Activated CD8-positive, alpha-beta T cell treated with anti-CD3 and anti-CD28 coated beads for 36 hours (primary cell): ENCODE results near the gene SYT8. TPM values are rescaled to one million over a fixed set of nuclear protein-coding genes. Genes with fewer than 3 reads are reported as not detected.

Experiments used
- microRNA-seq: library from miRNA; unstranded; fragments of <30 nt; microRNA quantifications from one replicate; pipeline ENCODE4 v1.2.0, GENCODE V29; 2022; ENCODE audit warnings: borderline microRNAs expressed, borderline replicate concordance
- total RNA-seq, 2 experiments: library from RNA; stranded (reverse); gene quantifications; one replicate each; pipeline ENCODE4 v1.2.3, GENCODE V29; 2021

SYT8 gene
- total RNA-seq, 2 experiments from 2014 or later, result not detected

Small RNA genes within 50 kb of the gene (microRNA-seq; reads per million reads assigned to microRNA genes)
- gene MIR4298 (not detected), gene MIR7847 (not detected)

Other genes with a start within 250 kb of the SYT8 start
- gene KRTAP5-1, start 249.7 kb upstream of the SYT8 start, total RNA-seq, result not detected
- gene KRTAP5-2, start 236.7 kb upstream of the SYT8 start, total RNA-seq, result not detected
- not detected for gene KRTAP5-3, start 226.5 kb upstream of the SYT8 start, total RNA-seq
- not detected for gene KRTAP5-4, start 212.9 kb upstream of the SYT8 start, total RNA-seq
- not detected for gene KRTAP5-5, start 205.2 kb upstream of the SYT8 start, total RNA-seq
- gene KRTAP5-6, start 137.8 kb upstream of the SYT8 start, total RNA-seq, result not detected
- under 1 TPM; 0.07 to 0.31 TPM for gene IFITM10, start 84.4 kb upstream of the SYT8 start, total RNA-seq
- 10 to 100 TPM; 44.9 to 45.6 TPM for gene CTSD, start 71.1 kb upstream of the SYT8 start, total RNA-seq
- under 1 TPM in 1 of 2 experiments, not detected in 1; 0.92 TPM for gene TNNI2, start 4.0 kb downstream of the SYT8 start, total RNA-seq
- 100 to 1,000 TPM; 247 to 251 TPM for gene LSP1, start 18.1 kb downstream of the SYT8 start, total RNA-seq
- under 1 TPM; 0.16 to 0.20 TPM for gene PRR33, start 56.9 kb downstream of the SYT8 start, total RNA-seq
- 1 to 10 TPM; 4.9 to 5.4 TPM for gene TNNT3, start 84.7 kb downstream of the SYT8 start, total RNA-seq
- gene MRPL23, start 112.3 kb downstream of the SYT8 start, total RNA-seq, result 100 to 1,000 TPM; 134 to 145 TPM
- gene H19, start 162.9 kb downstream of the SYT8 start, total RNA-seq, result not detected